GM21390 (cell line): ENCODE data around the gene AHNAK.
"Not testable (repeated sequence)": the region's sequence is repeated elsewhere in the genome, so short reads cannot be mapped to it uniquely, and the experiment has no call there.

Source experiments
- ATAC-seq: cut with Tn5 transposase; IDR thresholded peaks from one replicate; pipeline ENCODE4 v1.9.1; 2021; ENCODE audit not compliant: unreplicated experiment

The AHNAK gene

DNA sequence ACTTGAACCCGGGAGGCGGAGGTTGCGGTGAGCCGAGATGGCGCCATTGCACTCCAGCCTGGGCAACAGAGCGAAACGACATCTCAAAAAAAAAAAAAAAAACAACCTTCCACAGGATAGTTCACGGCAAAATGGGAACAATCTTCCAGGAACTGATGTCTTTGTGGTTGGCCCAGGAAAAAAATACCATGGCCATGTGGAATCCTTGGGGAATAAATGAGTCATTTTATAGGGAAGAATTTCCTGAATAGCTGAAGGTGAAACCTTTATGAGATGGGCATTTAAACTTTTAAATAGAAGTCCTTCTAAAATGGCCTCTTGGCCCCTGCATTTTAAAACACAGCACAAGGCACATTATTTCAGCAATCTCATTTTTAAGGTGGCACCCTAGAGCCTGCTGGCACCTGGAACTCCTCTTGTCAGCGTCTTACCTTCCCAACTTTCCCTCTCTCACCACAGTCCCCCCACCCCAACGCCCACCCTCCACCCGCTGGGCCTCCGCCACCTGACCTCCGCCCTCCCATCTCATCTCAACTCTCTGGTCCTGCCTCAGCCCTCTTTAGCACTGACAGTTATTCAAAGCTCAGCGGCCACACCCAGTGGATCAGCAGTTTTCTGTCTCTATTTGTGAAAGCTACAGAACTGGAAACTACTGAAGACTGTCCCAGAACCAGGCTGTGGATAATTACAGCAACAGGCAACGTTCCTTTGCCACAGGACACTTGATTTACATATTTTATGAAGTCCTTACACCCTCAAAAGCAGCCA is 84.7 kb downstream of the AHNAK start:
- ATAC-seq: no peak

DNA sequence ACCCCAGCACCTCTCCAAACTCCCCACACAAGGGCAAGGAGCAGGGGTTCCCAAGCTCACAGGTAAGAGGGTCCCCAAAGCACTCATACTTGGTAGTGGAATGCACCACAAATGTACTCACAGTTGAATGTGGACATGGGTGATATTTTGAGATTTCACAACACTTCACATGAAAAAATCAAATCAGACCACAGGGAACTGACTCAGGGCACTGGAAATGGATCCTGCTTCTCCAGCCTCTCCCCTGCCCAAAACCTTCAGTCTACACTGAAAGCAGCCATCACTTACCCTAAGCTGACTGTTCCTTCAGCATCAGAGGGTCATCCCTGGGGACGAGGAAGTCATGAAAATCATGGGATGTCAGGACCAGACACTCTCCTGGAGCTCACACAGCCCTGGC is 87.5 kb downstream of the AHNAK start:
- ATAC-seq: no peak

DNA sequence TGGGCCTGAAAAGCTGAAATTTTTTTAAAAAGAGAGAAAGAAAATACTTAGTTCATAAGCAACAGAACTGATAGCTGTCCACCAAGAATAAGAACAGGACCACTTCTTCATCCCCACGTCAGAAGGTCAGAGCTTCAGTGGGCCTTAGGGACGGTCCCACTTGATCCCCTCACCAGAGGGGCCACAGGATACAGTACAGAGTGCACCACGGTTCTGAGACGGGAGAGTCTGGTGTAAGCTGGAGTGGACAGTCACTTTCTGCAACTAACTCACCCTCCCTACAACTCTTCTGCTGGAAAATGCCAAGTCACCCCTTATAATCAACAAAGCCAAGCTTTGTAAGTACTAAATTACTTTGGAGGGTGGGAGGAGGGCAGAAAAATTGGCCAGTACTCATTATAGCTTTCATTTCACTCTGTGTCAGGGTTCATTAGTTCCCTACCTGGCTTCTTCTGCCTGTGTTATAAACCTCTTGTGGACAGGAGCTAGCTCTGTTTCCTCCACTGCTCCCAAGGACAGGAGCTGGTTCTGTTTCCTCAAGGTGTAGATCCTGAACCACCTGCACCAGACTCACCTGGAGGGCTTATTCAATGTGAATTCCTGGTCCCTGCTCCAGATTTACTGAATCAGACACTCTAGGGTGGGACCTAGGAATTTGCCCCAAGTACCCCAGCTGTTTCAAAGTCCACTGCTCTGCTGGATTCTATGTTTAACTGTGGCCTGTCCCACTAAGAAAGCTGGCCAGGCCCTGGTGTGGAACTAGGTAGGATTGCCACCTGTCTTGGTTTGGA is 88.2 kb downstream of the AHNAK start:
- ATAC-seq: no peak

DNA sequence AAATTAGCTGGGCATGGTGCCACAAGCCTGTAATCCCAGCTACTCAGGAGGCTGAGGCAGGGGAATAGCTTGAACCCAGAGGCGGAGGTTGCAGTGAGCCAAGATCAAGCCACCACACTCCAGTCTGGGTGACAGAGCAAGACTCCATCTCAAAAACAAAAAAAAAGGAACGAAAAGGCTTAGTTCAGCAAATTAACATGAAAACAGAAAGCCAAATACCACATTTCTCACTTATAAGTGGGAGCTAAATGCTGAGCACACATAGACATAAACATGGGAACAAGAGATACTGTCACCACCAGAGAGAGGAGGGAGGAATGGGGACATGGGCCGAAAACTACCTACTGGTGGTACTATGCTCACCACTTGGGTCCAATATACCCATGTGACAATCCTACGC is 89.1 kb downstream of the AHNAK start:
- ATAC-seq: no peak

DNA sequence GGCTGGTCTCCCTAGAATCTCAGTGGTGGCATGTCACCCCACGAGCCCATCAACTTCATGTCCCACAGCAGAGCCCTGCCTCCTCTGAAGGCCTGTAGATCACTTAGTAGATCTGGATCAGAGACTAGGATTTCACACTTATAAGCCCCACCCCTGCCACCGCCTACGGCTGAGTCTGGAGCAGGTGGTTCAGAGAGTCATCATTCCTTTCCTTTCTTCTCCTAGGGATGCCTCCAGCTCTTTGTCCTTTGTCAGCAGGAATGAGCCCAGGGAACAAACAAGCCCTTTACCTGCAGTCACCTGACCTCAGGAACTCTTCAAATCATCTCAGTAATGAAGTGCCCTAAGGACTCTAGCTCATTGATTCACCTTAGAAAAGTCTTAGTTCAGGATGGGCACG is 90.0 kb downstream of the AHNAK start:
- ATAC-seq: no peak

DNA sequence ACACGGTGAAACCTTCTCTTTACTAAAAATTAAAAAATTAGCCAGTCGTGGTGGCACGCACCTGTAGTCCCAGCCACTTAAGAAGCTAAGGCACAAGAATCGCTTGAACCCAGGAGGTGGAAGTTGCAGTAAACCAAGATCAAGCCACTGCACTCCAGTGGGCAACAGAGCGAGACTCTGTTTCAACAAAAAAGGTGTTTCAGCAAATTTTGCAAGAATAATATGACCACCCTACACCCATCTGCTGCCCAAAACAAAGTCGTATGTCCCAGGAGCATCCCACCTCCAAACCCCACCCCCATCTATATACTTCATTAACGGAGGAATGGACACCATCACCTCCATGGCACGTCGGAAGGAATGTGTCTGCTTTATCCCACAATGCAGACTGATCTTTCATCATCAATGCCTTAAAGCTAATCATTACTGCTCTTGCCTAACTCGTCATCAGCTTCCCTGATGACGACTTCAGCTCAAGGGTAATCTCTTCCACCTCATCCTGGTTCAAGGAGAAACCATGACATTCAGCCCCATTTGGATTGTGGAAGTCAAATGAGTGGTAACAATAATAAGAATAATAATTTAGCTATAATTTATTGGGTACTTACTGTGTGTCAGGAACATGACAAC is 93.7 kb downstream of the AHNAK start:
- ATAC-seq: no peak

DNA sequence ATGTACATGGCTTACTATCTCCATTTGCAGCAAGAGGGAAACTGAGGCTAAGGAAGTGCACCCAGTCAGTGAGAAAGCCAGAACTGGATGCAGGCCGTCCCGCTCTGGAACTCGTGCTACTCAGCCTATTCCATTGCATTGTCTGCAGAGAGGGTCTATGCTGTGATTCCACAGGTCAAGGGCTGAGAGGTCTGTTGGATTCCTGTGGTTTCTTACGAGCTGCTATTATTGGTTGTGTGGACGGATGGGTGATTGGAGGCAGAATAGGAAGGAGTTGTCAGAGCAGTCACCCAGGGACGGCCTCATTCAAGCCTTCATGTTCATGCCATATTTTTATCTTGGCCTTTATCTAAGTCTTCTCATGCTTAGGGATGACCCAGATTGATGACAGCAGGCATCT is 94.3 kb downstream of the AHNAK start:
- no peak for ATAC-seq

DNA sequence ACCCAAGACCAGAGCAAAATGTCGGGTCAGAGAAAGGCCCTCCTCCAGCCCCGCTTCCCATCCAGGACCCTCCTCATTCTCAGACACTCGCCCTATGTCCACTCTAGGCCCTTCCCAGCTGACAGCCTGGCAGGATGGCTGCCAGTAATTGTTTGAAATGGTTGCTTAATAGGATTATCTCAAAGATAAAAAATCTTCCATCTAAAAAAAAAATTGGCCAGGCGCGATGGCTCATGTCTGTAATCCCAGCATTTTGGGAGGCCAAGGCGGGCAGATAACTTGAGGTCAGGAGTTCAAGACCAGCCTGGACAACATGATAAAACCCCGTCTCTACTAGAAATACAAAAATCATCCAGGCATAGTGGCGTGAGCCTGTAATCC is 95.4 kb downstream of the AHNAK start:
- no peak for ATAC-seq

DNA sequence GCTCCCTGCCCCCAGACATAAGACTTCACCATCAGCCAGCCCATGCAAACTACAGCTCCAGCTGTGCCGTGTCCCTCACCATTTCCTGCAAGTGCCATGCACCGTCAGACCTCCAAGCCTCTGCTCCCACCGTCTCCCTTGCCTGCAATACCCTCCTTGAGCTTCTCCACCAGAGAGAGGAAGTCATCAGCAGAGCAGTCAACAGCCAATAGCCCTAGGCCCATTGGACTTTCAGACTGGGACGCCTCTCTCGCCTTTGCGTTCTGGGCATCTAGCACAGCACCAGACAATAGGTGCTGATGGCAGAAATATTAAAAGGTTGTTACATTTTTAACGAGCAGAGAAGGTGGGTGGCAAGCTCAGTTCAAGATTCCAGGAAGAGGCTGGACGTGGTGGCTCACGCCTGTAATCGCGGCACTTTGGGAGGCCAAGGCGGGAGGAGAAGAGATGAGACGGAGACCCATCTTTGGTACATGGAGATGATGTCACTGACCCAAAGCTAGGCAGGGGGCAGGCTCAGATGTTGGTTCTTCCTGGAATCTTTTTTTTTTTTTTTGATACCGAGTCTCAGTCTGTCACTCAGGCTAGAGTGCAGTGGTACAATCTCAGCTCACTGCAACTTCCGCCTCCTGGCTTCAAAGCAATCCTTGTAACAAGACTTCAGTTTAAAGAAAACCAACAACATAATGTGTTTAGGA is 95.9 kb downstream of the AHNAK start:
- no peak for ATAC-seq

DNA sequence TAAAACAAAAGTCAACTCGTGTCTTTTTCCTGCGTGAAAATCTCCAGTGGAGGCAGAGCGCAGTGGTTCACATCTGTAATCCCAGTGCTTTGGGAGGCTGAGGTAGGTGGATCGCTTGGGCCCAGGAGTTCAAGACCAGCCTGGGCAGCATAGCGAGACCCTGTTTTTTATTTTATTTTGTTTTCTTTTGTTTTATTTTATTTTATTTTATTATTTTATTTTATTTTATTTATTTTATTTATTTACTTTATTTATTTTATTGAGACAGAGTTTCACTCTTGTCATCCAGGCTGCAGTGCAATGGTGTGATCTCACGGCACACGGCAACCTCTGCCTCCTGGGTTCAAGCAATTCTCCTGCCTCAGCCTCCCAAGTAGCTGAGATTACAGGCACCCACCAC is 96.7 kb downstream of the AHNAK start:
- ATAC-seq: not testable (repeated sequence)

DNA sequence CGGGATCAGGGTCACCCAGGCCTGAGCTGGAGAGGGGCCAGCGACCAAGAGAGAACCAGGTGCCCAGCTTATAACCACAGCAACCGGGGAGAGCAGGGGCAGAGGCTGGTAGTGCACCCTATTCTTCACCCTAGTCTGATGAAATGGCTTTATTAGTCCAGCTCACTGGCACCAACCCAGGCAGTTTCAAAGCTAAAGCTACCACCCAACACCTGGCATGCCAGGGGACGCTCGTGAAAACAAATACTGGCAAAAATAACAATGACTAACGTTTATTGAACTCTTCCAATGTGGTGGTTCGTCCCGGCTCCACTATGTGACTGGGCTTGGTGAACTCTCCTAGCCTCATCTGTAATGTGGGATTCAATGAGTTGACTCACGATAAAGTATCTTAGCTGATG is 97.2 kb downstream of the AHNAK start:
- no peak for ATAC-seq

DNA sequence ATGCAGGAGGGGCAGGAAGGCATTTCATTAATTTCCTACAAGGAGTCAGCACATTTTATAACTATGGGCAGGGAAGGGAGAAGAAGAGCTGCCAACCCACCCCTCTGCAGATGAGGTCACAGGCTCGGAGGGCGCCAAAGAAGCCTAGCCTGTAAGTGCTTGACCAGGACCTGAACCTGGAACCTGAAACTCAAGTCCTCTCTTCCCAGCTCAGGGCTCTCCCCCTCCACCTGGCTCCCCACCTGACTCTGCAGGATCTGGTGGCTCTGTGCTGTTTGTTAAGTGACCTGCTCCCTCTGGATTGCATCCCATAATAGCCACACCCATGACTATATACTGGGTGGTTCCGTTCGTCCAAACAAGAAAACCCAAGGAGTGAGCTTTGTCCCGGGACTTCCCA is 100.5 kb downstream of the AHNAK start:
- no peak for ATAC-seq

DNA sequence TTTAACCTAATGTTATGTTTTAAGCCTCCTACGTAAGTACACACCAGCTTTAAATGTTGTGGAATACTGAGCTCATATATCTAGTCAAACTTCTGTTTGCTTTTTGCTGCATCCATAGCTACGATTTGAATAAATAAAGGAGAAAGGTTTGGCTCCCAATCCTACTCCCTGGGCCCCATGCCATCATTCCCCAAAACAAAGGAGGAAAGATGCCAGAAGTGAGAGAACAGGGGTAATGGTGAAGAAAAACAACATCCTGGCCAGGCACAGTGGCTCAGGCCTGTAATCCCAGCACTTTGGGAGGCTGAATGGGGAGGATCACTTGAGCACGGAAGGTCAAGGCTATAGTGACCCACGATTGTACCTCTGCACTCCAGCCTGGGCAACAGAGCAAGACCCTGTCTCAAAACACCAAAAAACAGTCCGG is 101.3 kb downstream of the AHNAK start:
- ATAC-seq: no peak

DNA sequence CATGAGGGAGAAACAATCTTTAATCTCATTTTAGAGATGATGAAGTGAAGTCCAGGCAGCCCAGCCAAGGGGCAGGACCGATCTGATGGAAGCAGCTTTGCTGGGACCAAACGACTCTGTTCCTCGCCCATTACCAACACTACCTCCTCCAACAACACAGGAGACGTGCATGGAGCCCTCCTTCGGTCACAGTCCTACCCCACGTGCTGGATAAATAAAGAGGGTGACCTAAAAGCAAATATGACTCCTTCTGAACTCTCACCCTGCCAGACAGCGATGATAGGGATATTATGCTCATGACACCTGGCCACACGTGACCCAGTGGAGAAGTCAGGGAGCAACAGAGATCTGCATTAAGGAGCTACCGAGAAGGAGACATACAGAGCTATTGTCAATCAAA is 101.8 kb downstream of the AHNAK start:
- no peak for ATAC-seq

DNA sequence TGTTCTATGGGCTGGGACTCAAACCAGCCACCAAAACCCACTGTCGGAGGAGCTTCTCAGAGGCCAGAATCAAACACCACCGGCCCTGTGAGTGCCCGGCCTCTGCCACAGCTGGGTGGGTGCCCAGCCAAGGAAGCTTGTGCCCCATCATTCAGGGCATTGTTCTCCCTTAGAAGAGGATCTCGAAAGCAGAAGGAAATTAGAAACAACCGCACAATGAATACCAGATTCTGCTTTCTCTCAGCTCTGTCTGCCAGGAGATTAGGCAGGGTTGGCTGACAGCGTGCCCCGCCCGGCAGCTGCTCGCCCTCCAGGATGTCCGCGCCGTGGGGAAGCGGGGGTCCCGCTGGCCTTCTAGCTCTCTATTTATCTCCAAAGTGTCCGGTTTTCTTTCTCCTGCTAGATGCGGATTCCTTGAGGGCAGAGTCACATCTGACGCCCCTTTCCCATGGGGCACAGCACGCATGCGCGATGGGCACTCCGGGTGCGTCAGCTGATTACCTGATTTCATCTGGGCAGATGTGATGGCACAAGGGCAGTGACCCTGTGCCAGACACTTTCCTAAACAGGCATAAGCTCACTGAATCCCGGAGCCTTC is 102.3 kb downstream of the AHNAK start:
- no peak for ATAC-seq

DNA sequence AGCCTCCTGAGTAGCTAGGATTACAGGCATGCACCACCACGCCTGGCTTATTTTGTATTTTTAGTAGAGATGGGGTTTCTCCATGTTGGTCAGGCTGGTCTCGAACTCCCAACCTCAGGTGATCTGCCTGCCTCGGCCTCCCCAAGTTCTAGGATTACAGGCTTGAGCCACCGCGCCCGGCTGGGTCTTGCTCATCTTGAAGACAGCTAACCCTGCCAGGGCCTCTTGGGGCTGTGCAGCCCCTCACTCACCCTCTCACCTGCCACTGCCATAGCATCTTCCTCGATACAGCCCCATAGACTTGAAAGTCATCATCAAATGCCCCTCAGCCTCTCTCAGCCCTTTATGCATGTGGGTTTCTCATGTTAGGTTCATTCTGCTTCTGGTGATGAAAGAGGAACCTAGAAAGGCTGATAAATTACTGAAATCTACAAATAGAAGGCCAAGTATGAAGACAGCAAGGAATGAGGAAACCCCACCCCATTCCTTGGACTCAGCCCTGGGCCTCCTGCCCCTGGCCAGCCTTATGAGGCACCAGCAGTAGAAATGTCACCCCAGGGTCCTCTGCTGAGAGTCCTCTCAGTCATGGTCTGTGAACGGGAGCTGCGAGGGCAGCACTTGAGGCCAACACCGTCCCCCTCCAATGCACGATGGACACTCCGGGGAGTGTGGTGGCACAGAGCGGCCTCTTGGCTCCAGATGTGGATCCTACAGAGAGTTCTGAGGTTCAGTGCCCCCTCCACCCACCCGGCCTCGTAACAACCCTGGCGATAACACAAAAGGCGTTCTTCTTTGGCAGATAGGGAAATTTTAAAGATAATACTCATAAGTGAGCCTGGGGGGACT is 103.0 kb downstream of the AHNAK start:
- no peak for ATAC-seq

DNA sequence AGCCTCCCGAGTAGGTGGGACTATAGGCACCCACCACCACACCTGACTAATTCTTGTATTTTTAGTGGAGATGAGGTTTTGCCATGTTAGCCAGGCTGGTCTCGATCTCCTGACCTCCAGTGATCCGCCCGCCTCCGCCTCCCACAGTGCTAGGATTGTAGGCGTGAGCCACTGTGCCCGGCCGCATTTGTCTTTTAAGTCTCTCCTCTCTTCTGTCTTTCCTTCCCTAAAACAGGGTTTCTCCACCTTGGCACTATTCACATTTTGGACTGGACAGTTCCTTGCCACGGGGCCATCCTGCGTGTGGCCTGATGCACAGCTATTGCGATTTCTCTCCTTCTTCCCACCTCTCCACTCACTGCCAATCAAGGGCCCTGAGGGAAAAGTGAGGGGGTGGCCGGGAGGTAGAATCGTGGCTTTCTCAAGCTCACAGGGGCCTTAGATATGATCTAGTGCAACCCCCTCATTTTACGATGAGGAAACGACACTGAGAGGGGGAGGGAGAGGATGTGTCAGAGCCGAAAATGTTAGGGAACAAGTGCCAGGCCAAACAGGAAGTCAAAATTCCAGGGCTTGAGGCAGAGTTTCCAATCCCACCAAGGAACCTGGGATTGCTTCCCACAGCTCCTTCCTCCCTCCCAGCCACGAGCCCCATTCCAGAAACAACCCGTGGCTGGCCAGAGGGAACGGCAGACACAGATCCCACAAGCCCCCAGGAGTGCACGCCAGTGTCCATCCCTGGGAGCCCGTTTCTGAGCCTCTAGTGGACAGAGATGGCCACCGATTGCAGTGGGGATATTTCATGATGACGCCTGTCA is 106.6 kb downstream of the AHNAK start:
- ATAC-seq: no peak

DNA sequence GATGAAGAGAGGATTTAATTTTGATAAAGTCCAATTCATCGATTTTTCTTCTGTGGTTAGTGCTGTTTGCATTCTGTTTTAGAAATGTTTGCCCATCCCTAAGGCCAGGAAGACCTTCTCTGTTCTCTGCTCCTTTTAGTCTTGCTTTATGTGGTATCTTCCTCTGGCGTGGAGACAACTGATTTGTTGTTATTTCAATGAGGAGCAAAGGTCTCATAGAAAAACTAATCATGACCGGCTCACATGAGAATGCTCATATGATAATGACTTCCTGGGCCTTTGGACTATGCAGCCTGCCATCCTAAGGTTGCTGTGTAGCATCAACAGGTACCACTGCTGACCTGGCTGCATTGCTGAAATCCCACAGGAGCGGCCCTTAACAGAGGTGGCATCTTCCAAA is 108.0 kb downstream of the AHNAK start:
- ATAC-seq: no peak

DNA sequence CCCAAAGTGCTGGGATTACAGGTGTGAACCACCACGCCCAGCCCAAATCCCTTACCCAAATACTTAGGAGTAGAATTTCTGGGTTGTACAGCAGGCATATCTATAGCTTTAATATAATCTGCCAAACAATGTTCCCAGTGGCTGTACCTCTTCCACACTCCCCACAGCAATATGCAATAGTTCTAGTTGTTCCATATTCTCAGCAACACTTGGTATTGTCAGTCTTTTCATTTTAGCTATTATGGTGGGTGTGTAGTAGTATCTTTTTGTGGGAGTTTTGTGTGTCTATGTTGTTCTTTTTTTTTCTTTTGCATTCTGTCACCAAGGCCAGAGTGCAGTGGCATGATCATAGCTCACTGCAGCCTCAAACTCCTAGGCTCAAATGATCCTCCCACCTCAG is 109.0 kb downstream of the AHNAK start:
- ATAC-seq: no peak
